Measurements from ENCODE around the gene BORCS5.

Gene BORCS5

GRCh38 chr12:12425001-12425400 lies 68.1 kb downstream of the BORCS5 start:
- in situ Hi-C loops (cut with MboI; ENCODE audit: low sequenced_read_pairs): no loop called here

- in situ Hi-C loops (cut with MboI; ENCODE audit: low sequenced_read_pairs): no loop called here
Measured at GRCh38 chr12:12425616-12426015, 68.7 kb downstream of the BORCS5 start.

GRCh38 chr12:12427568-12427967 lies 70.7 kb downstream of the BORCS5 start:
- in situ Hi-C loops (cut with MboI; ENCODE audit: low sequenced_read_pairs): no loop called here

- in situ Hi-C loops (cut with MboI; ENCODE audit: low sequenced_read_pairs): no loop called here
Measured at GRCh38 chr12:12428047-12428446, 71.2 kb downstream of the BORCS5 start.

GRCh38 chr12:12428961-12429657 lies 72.2 kb downstream of the BORCS5 start:
- in situ Hi-C loops (cut with MboI; ENCODE audit: low sequenced_read_pairs): no loop called here

GRCh38 chr12:12432364-12432763 lies 75.5 kb downstream of the BORCS5 start:
- in situ Hi-C loops (cut with MboI; ENCODE audit: low sequenced_read_pairs): no loop called here

GRCh38 chr12:12433203-12433731 lies 76.4 kb downstream of the BORCS5 start:
- in situ Hi-C loops (cut with MboI; ENCODE audit: low sequenced_read_pairs): no loop called here

GRCh38 chr12:12436831-12437345 lies 80.0 kb downstream of the BORCS5 start:
- in situ Hi-C loops (cut with MboI; ENCODE audit: low sequenced_read_pairs): no loop called here

GRCh38 chr12:12439636-12440035 lies 82.8 kb downstream of the BORCS5 start:
- in situ Hi-C loops (cut with MboI; ENCODE audit: low sequenced_read_pairs): no loop called here

GRCh38 chr12:12440784-12441428 lies 84.0 kb downstream of the BORCS5 start:
- in situ Hi-C loops (cut with MboI; ENCODE audit: low sequenced_read_pairs): no loop called here

GRCh38 chr12:12441429-12441807 lies 84.5 kb downstream of the BORCS5 start:
- in situ Hi-C loops (cut with MboI; ENCODE audit: low sequenced_read_pairs): no loop called here

GRCh38 chr12:12441843-12442461 lies 85.1 kb downstream of the BORCS5 start:
- in situ Hi-C loops (cut with MboI; ENCODE audit: low sequenced_read_pairs): no loop called here

- in situ Hi-C loops (cut with MboI; ENCODE audit: low sequenced_read_pairs): no loop called here
Measured at GRCh38 chr12:12442548-12443071, 85.7 kb downstream of the BORCS5 start.

- in situ Hi-C loops (cut with MboI; ENCODE audit: low sequenced_read_pairs): no loop called here
Measured at GRCh38 chr12:12443431-12443878, 86.6 kb downstream of the BORCS5 start.

GRCh38 chr12:12445165-12445881 lies 88.4 kb downstream of the BORCS5 start:
- in situ Hi-C loops (cut with MboI; ENCODE audit: low sequenced_read_pairs): no loop called here

- in situ Hi-C loops (cut with MboI; ENCODE audit: low sequenced_read_pairs): no loop called here
Measured at GRCh38 chr12:12445882-12446181, 89.0 kb downstream of the BORCS5 start.

- in situ Hi-C loops (cut with MboI; ENCODE audit: low sequenced_read_pairs): no loop called here
Measured at GRCh38 chr12:12446786-12447185, 89.9 kb downstream of the BORCS5 start.

- in situ Hi-C loops (cut with MboI; ENCODE audit: low sequenced_read_pairs): no loop called here
Measured at GRCh38 chr12:12447236-12447635, 90.4 kb downstream of the BORCS5 start.

- in situ Hi-C loops (cut with MboI; ENCODE audit: low sequenced_read_pairs): no loop called here
Measured at GRCh38 chr12:12447837-12448236, 91.0 kb downstream of the BORCS5 start.

- in situ Hi-C loops (cut with MboI; ENCODE audit: low sequenced_read_pairs): no loop called here
Measured at GRCh38 chr12:12449533-12450025, 92.7 kb downstream of the BORCS5 start.

- in situ Hi-C loops (cut with MboI; ENCODE audit: low sequenced_read_pairs): no loop called here
Measured at GRCh38 chr12:12450043-12450471, 93.2 kb downstream of the BORCS5 start.
